Stromal cell of bone marrow (primary cell): ENCODE results near the gene SLC40A1.
A peak's percentile ranks its signal among the peaks of the same experiment; 100 is the strongest.

ENCODE experiments used
- DNase-seq: peaks from one replicate; pipeline ENCODE4 v3.0.0-alpha.2; 2012; ENCODE audit warnings: low read depth

Gene SLC40A1

GRCh38 chr2:189569295-189569910 is 11.2 kb downstream of the SLC40A1 start:
- DNase-seq = peak; percentile 50

- DNase-seq = peak; percentile 79
Observed at GRCh38 chr2:189566046-189566445, 14.5 kb downstream of the SLC40A1 start.

- no peak for DNase-seq
Observed at GRCh38 chr2:189561371-189562038, 19.1 kb downstream of the SLC40A1 start.

- DNase-seq = no peak
Observed at GRCh38 chr2:189560273-189560586, 20.4 kb downstream of the SLC40A1 start.

- DNase-seq = no peak
Observed at GRCh38 chr2:189559579-189560272, 20.9 kb downstream of the SLC40A1 start.

GRCh38 chr2:189558516-189559272 is 21.9 kb downstream of the SLC40A1 start:
- no peak for DNase-seq

- DNase-seq = no peak
Observed at GRCh38 chr2:189557373-189557772, 23.2 kb downstream of the SLC40A1 start.

GRCh38 chr2:189556526-189556925 is 24.1 kb downstream of the SLC40A1 start:
- no peak for DNase-seq

- no peak for DNase-seq
Observed at GRCh38 chr2:189555232-189555631, 25.4 kb downstream of the SLC40A1 start.

GRCh38 chr2:189553504-189554088 is 27.0 kb downstream of the SLC40A1 start:
- no peak for DNase-seq

GRCh38 chr2:189552991-189553404 is 27.6 kb downstream of the SLC40A1 start:
- no peak for DNase-seq

GRCh38 chr2:189552334-189552990 is 28.1 kb downstream of the SLC40A1 start:
- no peak for DNase-seq

GRCh38 chr2:189551808-189552207 is 28.8 kb downstream of the SLC40A1 start:
- DNase-seq = no peak

GRCh38 chr2:189549449-189549832 is 31.1 kb downstream of the SLC40A1 start:
- DNase-seq = peak; percentile 75

GRCh38 chr2:189548666-189549448 is 31.7 kb downstream of the SLC40A1 start:
- DNase-seq = no peak

GRCh38 chr2:189545418-189545817 is 35.2 kb downstream of the SLC40A1 start:
- DNase-seq = peak; percentile 57

GRCh38 chr2:189544318-189545042 is 36.1 kb downstream of the SLC40A1 start:
- no peak for DNase-seq

GRCh38 chr2:189543367-189543766 is 37.2 kb downstream of the SLC40A1 start:
- no peak for DNase-seq

GRCh38 chr2:189542145-189542882 is 38.3 kb downstream of the SLC40A1 start:
- DNase-seq = no peak

GRCh38 chr2:189541591-189541990 is 39.0 kb downstream of the SLC40A1 start:
- DNase-seq = no peak
